PC-9 (cell line): ENCODE results near the gene GULP1. TPM values are rescaled to one million over a fixed set of nuclear protein-coding genes. Genes with fewer than 3 reads are reported as not detected.
"Not testable (repeated sequence)": the region's sequence is repeated elsewhere in the genome, so short reads cannot be mapped to it uniquely, and the experiment has no call there.

ENCODE experiments used
- BruUV-seq: library from RNA; stranded (reverse); fragments of 400-500 nt; replicated peaks from 2 replicates; lab custom pipeline; 2021; lab: Mats Ljungman, UMichigan
- CTCF ChIA-PET: fragments of 300-600 bp; sonication (Branson Sonifier 250); formaldehyde crosslinking; loops from one replicate; lab custom pipeline; 2022; ENCODE audit warnings: antibody characterized with exemption; lab: Charles Lee
- POLR2A ChIA-PET: fragments of 300-600 bp; sonication (Branson Sonifier 250); formaldehyde crosslinking; loops from one replicate; lab custom pipeline; 2022; ENCODE audit warnings: antibody characterized with exemption; ENCODE audit not compliant: unreplicated experiment; lab: Charles Lee
- DNase-seq, 2 experiments: peaks; one replicate each; pipeline versions ENCODE4 v3.0.0 to v3.0.0-alpha.2; 2015 to 2022; ENCODE audit warnings: mixed read lengths in 1 of 2
- H2AFZ ChIP-seq: fragments of 200-600 bp; sonication (generic); 2 replicates; pipeline ENCODE4 v1.8.1; 2017; ENCODE audit warnings: antibody characterized with exemption
- H3F3A ChIP-seq: fragments of 200-600 bp; sonication (generic); 2 replicates; pipeline ENCODE4 v1.8.1; 2017; ENCODE audit warnings: antibody characterized with exemption, mild to moderate bottlenecking, low read depth; ENCODE audit not compliant: insufficient read depth
- H3K27ac ChIP-seq: fragments of 200-600 bp; sonication (generic); 2 replicates; pipeline ENCODE4 v1.6.1; 2016; ENCODE audit warnings: mixed run types
- H3K27me3 ChIP-seq: fragments of 200-600 bp; sonication (generic); 2 replicates; pipeline ENCODE4 v1.6.1; 2016; ENCODE audit warnings: low read depth, mixed run types; ENCODE audit not compliant: insufficient read depth
- H3K36me3 ChIP-seq: fragments of 200-600 bp; sonication (generic); 2 replicates; pipeline ENCODE4 v1.6.1; 2016; ENCODE audit warnings: low read depth, mixed run types
- H3K4me1 ChIP-seq: fragments of 200-600 bp; sonication (generic); replicated peaks from 2 replicates; pipeline ENCODE4 v1.6.1; 2016; ENCODE audit warnings: mixed run types; ENCODE audit not compliant: insufficient read depth
- H3K4me2 ChIP-seq: fragments of 200-600 bp; sonication (generic); 2 replicates; pipeline ENCODE4 v1.6.1; 2017; ENCODE audit warnings: mixed run types
- H3K4me3 ChIP-seq: fragments of 200-600 bp; sonication (generic); 2 replicates; pipeline ENCODE4 v1.6.1; 2016; ENCODE audit warnings: mixed run types
- H3K79me2 ChIP-seq: fragments of 200-600 bp; sonication (generic); 2 replicates; pipeline ENCODE4 v1.6.1; 2017; ENCODE audit warnings: low read depth, mixed run types
- H3K9me2 ChIP-seq: fragments of 200-600 bp; sonication (generic); 2 replicates; pipeline ENCODE4 v1.8.1; 2017; ENCODE audit warnings: mild to moderate bottlenecking; ENCODE audit not compliant: insufficient read depth
- H3K9me3 ChIP-seq: fragments of 200-600 bp; sonication (generic); 2 replicates; pipeline ENCODE4 v1.8.1; 2016; ENCODE audit warnings: low read depth; ENCODE audit not compliant: insufficient read depth
- H4K20me1 ChIP-seq: fragments of 200-600 bp; sonication (generic); 2 replicates; pipeline ENCODE4 v1.8.1; 2017; ENCODE audit not compliant: insufficient read depth
- CTCF ChIP-seq: fragments of 200-600 bp; sonication (generic); conservative IDR thresholded peaks from 2 replicates; pipeline ENCODE4 v1.6.1; 2017; ENCODE audit warnings: mixed run types, antibody characterized with exemption, mild to moderate bottlenecking, moderate library complexity
- EZH2 ChIP-seq: fragments of 200-600 bp; sonication (generic); IDR thresholded peaks from 2 replicates; pipeline ENCODE4 v1.8.0; 2017; ENCODE audit warnings: antibody characterized with exemption, low read depth
- intact Hi-C: fragments of 100-400 bp; cut with micrococcal nuclease; formaldehyde crosslinking; loops from one replicate; pipeline ENCODE4 v1.10.0; 2022; ENCODE audit not compliant: unreplicated experiment
- total RNA-seq: library from RNA; stranded (reverse); gene quantifications from 2 replicates; pipeline ENCODE4 v1.2.3, GENCODE V29; 2021

Gene GULP1
- total RNA-seq, 1 experiment from 2014 or later: 38.0 TPM

GRCh38 chr2:188294352-188294926, 2.8 kb downstream of the GULP1 start:
- Histone ChIP-seq H3K4me1 (peaks cover 24% of the 10 kb centered on the region), H3K4me2 (peak overlapping the region; percentile 91), H3K79me2 (peaks cover 38% of the 10 kb centered on the region), H3F3A (peaks cover 24% of the 10 kb centered on the region), H3K36me3 (0 out of 2 replicates have a peak, but pooled peaks cover 4% of the 10 kb centered on the region), H3K27me3 (no peaks in the 10 kb centered on the region), H3K9me2 (no peaks in the 10 kb centered on the region), H3K9me3 (peaks cover 7% of the 10 kb centered on the region; the same call in 1 of the 2 replicates), H4K20me1 (no peaks in the 10 kb centered on the region), H3K27ac (peak overlapping the region; percentile 80), H2AFZ (peak overlapping the region; percentile 92), H3K4me3 (peak overlapping the region; percentile 83)
- no peak for DNase-seq
- ChIA-PET POLR2A (no interaction called here), CTCF (no interaction called here)
- intact Hi-C loops: loop anchor here (5.0 to 10.0 kb wide), 2 partner anchors 218 to 790 kb away; no protein-coding TSS in a partner anchor
- BruUV-seq: no TSS peak
- TF ChIP-seq CTCF (no peak), EZH2 (no peak)

- ChIA-PET CTCF (no interaction called here), POLR2A (no interaction called here)
- TF ChIP-seq CTCF (no peak), EZH2 (no peak)
- Histone ChIP-seq H3K4me2 (peak overlapping the region; percentile 91), H3K4me1 (peaks cover 28% of the 10 kb centered on the region), H3K9me3 (peaks cover 7% of the 10 kb centered on the region; the same call in 1 of the 2 replicates), H2AFZ (no peak overlapping the region), H3K36me3 (0 out of 2 replicates have a peak, but pooled peaks cover 10% of the 10 kb centered on the region), H3K4me3 (peak overlapping the region; percentile 83; the same call in 1 of the 2 replicates), H4K20me1 (no peaks in the 10 kb centered on the region), H3K79me2 (peaks cover 38% of the 10 kb centered on the region), H3K9me2 (no peaks in the 10 kb centered on the region), H3K27me3 (no peaks in the 10 kb centered on the region), H3F3A (peaks cover 26% of the 10 kb centered on the region), H3K27ac (peak overlapping the region; percentile 80)
- no peak for DNase-seq
- no TSS peak for BruUV-seq
- intact Hi-C loops: loop anchor here (10.0 kb wide), 1 partner anchor 790 kb away; no protein-coding TSS in a partner anchor
Measured at GRCh38 chr2:188295067-188295685, 3.5 kb downstream of the GULP1 start.

GRCh38 chr2:188297978-188298377, 6.3 kb downstream of the GULP1 start:
- Histone ChIP-seq H3K4me2 (no peak overlapping the region), H2AFZ (no peak overlapping the region), H3K79me2 (peaks cover 38% of the 10 kb centered on the region), H3K4me1 (peaks cover 21% of the 10 kb centered on the region), H3K9me2 (no peaks in the 10 kb centered on the region), H3K27me3 (no peaks in the 10 kb centered on the region), H3F3A (peaks cover 26% of the 10 kb centered on the region), H3K9me3 (peaks cover 7% of the 10 kb centered on the region; the same call in 1 of the 2 replicates), H3K4me3 (no peak overlapping the region), H3K27ac (peak overlapping the region; percentile 88; the same call in 1 of the 2 replicates), H4K20me1 (no peaks in the 10 kb centered on the region), H3K36me3 (0 out of 2 replicates have a peak, but pooled peaks cover 10% of the 10 kb centered on the region)
- CTCF ChIA-PET: no interaction called here
- TF ChIP-seq CTCF: no peak
- TF ChIP-seq EZH2: no peak
- DNase-seq: no peak
- POLR2A ChIA-PET: no interaction called here
- intact Hi-C loops: loop anchor here (10.0 kb wide), 1 partner anchor 793 kb away; no protein-coding TSS in a partner anchor
- no TSS peak for BruUV-seq

GRCh38 chr2:188298937-188299371, 7.3 kb downstream of the GULP1 start:
- Histone ChIP-seq H3F3A (peaks cover 17% of the 10 kb centered on the region; the same call in 1 of the 2 replicates), H3K79me2 (peaks cover 32% of the 10 kb centered on the region), H3K4me1 (peaks cover 21% of the 10 kb centered on the region), H3K27ac (peak overlapping the region; percentile 88)
- H3K9me2 ChIP-seq, H3K36me3 ChIP-seq, H3K9me3 ChIP-seq, H3K4me3 ChIP-seq, H3K4me2 ChIP-seq, POLR2A ChIA-PET, BruUV-seq, H2AFZ ChIP-seq, H4K20me1 ChIP-seq, H3K27me3 ChIP-seq, CTCF ChIA-PET: not testable (repeated sequence)
- DNase-seq: peak; percentile 30 to 58
- intact Hi-C loops: loop anchor here (10.0 kb wide), 1 partner anchor 794 kb away; no protein-coding TSS in a partner anchor
